ENCODE measurements around the gene SLC16A10. TPM values are rescaled to one million over a fixed set of nuclear protein-coding genes. Genes with fewer than 3 reads are reported as not detected.

SLC16A10 gene
- total RNA-seq, 1 donor from 2014 or later, result 1.9 TPM

- DNase-seq (ENCODE audit: low read depth), result no peak
These were observed 169.3 kb downstream of the SLC16A10 start for GRCh38 chr6:111256646-111257045.

- no peak for DNase-seq (ENCODE audit: low read depth)
These were observed 170.7 kb downstream of the SLC16A10 start for GRCh38 chr6:111258010-111258409.

DNA sequence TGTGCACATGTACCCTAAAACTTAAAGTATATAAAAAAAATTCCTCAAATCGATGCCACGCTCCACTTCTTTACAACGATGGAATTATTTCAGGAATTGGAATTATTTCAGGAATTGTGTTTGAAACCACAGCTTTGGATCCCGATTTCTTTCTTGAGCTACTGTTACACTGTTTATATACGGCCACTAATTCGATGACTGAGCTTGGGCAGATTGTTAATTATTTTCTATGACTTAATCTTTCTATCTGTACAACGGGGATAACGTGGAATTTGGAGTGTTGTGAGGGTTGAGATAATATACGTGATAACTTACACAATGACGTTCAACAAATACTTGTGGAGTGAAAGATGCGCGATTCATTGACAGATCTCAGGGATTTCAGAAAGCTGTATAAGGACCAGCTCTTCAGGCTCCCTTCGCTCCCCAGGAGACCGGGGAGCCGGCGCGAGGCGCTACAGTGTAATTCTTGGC, 171.3 kb downstream of the SLC16A10 start:
- no peak for DNase-seq (ENCODE audit: low read depth)

GRCh38 chr6:111259089-111259831, 172.0 kb downstream of the SLC16A10 start:
- DNase-seq (ENCODE audit: low read depth), result peak; percentile 100

DNA sequence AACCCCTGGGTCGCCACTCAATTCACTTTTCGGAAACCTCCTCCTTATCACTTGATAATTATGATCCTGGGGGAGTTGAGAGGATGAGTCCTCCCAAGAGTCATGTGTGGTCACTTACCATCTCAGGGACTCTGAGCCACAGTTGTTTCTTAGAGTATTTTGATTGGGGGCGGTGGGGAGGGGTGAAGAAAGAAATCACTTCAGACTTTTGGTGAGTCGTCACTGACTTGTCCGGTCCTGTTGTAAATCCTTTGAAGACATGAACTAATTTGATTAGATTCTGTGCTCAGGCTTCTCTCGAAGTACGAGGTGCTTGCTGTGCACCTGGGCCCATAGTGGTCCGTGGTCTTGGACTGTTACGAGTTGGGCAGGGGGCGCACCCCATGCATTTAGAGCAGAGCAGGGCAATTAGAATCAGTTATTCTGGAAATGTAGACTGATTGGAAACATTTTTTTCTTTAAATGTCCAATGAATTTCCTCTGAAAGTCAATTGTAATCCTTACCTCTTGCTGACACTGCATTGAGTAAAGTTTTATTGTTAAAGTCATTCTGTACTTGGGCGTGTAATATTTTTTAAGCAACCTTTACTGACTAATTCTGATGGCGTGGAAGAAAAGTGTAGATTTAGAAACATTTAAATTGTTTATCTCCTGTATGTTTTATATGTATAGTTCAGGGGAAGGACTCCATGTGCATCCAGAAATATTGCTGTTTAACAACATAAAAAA, 173.4 kb downstream of the SLC16A10 start:
- DNase-seq (ENCODE audit: low read depth), result peak; percentile 28

- DNase-seq (ENCODE audit: low read depth), result peak; percentile 75
These were observed 176.5 kb downstream of the SLC16A10 start for GRCh38 chr6:111263837-111264236.

DNA sequence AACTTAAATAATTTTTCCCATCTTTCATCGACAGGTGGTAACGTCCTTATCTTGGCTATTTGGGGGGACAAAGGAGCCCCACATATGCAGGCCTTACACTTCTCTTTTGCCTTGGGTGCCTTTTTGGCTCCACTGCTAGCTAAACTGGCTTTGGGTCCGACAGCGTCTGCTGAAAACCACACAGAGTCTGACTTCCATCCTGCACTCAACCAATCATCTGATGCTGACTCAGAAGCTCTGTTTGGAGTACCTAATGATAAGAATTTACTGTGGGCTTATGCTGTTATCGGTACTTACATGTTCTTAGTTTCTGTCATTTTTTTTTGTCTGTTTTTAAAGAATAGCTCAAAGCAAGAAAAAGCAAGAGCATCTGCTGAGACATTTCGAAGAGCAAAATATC, 178.5 kb downstream of the SLC16A10 start:
- no peak for DNase-seq (ENCODE audit: low read depth)

GRCh38 chr6:111266276-111266675, 179.0 kb downstream of the SLC16A10 start:
- no peak for DNase-seq (ENCODE audit: low read depth)

- DNase-seq (ENCODE audit: low read depth), result no peak
These were observed 180.5 kb downstream of the SLC16A10 start for GRCh38 chr6:111267764-111268333.

DNA sequence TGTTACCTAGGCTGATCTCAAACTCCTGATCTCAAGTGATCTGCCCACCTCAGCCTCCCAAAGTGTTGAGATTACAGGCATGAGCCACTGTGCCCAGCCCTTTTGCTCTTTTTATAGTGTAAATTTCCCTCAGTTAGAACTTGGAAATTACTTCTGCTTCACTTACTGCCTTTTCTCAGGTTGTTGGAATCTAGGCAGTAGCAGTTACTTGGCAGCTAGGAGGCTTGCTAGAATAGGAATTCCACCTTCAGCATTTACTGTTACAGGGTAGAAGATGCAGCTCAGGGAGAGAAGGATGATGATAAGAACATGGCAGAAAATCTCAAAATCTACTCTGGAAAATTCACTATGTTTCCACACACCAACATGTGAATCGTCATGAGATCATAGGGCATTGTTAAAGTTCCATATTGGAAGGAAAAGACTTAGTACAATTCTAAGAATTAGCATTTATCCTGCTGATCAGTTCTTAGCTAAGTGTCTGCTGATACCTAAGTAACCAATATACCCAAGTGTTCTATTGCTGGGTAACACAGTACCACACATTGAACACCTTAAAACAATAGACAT, 182.2 kb downstream of the SLC16A10 start:
- DNase-seq (ENCODE audit: low read depth), result no peak

DNA sequence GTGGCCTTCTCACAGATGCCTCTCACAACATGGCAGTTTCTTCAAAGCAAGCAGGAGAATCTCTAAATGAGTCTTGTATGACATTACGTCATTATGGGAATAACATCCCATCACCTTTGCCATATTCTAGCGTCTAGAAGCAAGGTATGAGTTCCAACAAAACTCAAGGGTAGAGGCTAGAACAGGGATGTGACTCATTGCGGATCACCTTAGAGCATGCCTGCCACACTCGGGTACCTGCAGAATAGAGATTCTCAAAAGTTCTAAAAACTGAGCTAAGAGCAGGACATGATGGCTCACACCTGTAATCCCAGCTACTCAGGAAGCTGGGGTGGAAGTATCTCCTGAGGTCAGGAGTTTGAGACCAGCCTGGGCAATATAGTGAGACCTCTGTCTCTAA, 182.8 kb downstream of the SLC16A10 start:
- no peak for DNase-seq (ENCODE audit: low read depth)

GRCh38 chr6:111274593-111275217, 187.4 kb downstream of the SLC16A10 start:
- DNase-seq (ENCODE audit: low read depth), result no peak

- DNase-seq (ENCODE audit: low read depth), result no peak
These were observed 189.0 kb downstream of the SLC16A10 start for GRCh38 chr6:111276335-111276734.

DNA sequence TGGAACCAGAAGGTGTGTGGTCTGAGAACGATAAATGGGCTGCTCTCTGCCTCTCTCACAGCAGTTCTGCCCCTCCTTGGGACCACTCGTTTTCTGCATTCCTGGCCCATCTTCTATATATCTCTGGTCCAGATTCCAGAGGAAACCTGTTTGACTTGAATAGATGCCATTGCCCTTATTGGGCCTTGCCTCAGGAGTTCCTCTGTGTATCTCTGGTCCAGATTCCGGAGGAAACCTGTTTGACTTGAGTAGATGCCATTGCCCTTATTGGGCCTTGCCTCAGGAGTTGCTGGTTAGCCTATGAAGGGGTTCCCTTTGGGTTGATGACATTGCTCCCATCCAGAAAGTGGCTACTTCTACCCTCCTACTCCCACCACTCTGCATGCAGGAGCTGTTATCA, 189.4 kb downstream of the SLC16A10 start:
- DNase-seq (ENCODE audit: low read depth), result no peak

- DNase-seq (ENCODE audit: low read depth), result no peak
These were observed 190.5 kb downstream of the SLC16A10 start for GRCh38 chr6:111277819-111278218.

DNA sequence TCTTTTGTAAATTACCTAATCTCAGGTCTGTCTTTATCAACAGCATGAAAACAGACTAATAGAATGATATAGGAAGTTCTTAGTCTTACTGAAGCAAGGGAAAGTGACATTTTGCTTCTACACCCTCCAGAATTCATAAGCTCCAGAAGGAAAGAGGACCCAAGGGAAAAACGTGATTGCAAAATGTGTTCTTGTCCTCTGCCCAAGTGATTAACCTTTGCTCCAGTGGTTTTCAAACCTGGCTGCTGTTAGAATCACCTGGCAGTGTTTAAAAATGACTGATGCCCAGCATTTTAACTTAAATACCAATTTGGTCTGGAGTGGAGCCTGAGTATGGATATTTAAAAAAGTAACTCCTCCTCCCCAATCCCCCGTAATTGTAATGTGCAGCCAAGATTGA, 191.4 kb downstream of the SLC16A10 start:
- DNase-seq (ENCODE audit: low read depth), result no peak

- DNase-seq (ENCODE audit: low read depth), result no peak
These were observed 193.2 kb downstream of the SLC16A10 start for GRCh38 chr6:111280445-111280955.

Data from myocyte (in vitro differentiated cells).